ENCODE data around the gene NPTN.

Gene NPTN

GRCh38 chr15:73517566-73517965 is 115.6 kb downstream of the NPTN start:
- no peak for DNase-seq

GRCh38 chr15:73515527-73515926 is 117.7 kb downstream of the NPTN start:
- no peak for DNase-seq

All from CD4-positive, alpha-beta T cell treated with Interleukin-6 for 4 hours (primary cell).